Kidney (tissue), 14 donors: ENCODE measurements around the gene STC2. TPM values are rescaled to one million over a fixed set of nuclear protein-coding genes. Genes with fewer than 3 reads are reported as not detected.

Experiments
- DNase-seq, 5 donors: peaks; one replicate each; pipeline ENCODE4 v3.0.0-alpha.2; 2013 to 2020
- FAIRE-seq: peaks from 2 replicates; lab custom pipeline; 2012; peaks lifted over from hg19 to GRCh38; lab: Jason Lieb, UNC
- H3K27ac ChIP-seq, 2 donors: one replicate each; pipeline ENCODE4 v1.7.0; 2013; ENCODE audit warnings: low read depth in 2 of 2, low read length in 2 of 2, inconsistent platforms in 1 of 2
- H3K27me3 ChIP-seq: one replicate; pipeline ENCODE4 v1.7.1; 2013; ENCODE audit warnings: low read length, inconsistent platforms; ENCODE audit not compliant: control insufficient read depth, insufficient read depth
- H3K36me3 ChIP-seq, 3 donors: one replicate each; pipeline versions ENCODE4 v1.7.0 to v1.7.1; 2013; ENCODE audit warnings: low read length in 3 of 3, control low read depth in 1 of 3, inconsistent platforms in 1 of 3; ENCODE audit not compliant: insufficient read depth in 3 of 3, control insufficient read depth in 2 of 3
- H3K4me1 ChIP-seq, 3 donors: one replicate each; pipeline versions ENCODE4 v1.7.0 to v1.7.1; 2013; ENCODE audit warnings: low read length in 3 of 3, inconsistent platforms in 1 of 3, low read depth in 1 of 3; ENCODE audit not compliant: control insufficient read depth in 2 of 3, insufficient read depth in 2 of 3
- H3K4me3 ChIP-seq, 3 donors: one replicate each; pipeline versions ENCODE4 v1.7.0 to v1.8.1; 2013; ENCODE audit warnings: low read length in 3 of 3, control low read depth in 1 of 3, inconsistent platforms in 1 of 3
- H3K9ac ChIP-seq, 3 donors: one replicate each; pipeline versions ENCODE4 v1.7.0 to v1.7.1; 2013; ENCODE audit warnings: low read length in 3 of 3, control low read depth in 1 of 3, inconsistent platforms in 1 of 3
- H3K9me3 ChIP-seq, 3 donors: one replicate each; pipeline versions ENCODE4 v1.7.0 to v1.7.1; 2013; ENCODE audit warnings: low read length in 3 of 3, control low read depth in 1 of 3, inconsistent platforms in 1 of 3; ENCODE audit not compliant: control insufficient read depth in 2 of 3, insufficient read depth in 1 of 3
- CTCF ChIP-seq: IDR thresholded peaks from 3 replicates; pipeline ENCODE4 v1.5.1; 2012; ENCODE audit warnings: mild to moderate bottlenecking, moderate library complexity, borderline replicate concordance; ENCODE audit not compliant: insufficient read depth; ENCODE audit errors: extremely low read depth
- intact Hi-C: fragments of 100-400 bp; cut with DNase I; formaldehyde crosslinking; loops from one replicate; pipeline ENCODE4 v1.11.1; 2022
- polyA plus RNA-seq: library from polyadenylated mRNA; stranded (reverse); fragments of 350-450 nt; fragmentation: Illumina TruSeq; extraction: RNeasy Lipid Tissue Mini Kit (QIAGEN cat#74804); gene quantifications from one replicate; pipeline ENCODE4 v1.2.3, GENCODE V29; 2014; ENCODE audit warnings: low read depth, low replicate concordance; ENCODE audit not compliant: insufficient read depth
- total RNA-seq: library from RNA; stranded (reverse); fragmentation: NEBNext Ultra II Directional; extraction: Animal tissue kit (Norgen Biotek cat#: 25700); gene quantifications from one replicate; pipeline ENCODE4 v1.2.1, GENCODE V29; 2021
- donor health status: control.
- donor health status: control.
- donor health status: control.
- donor health status: control.
- donor health status: control.
- donor health status: DM: yes; HTN: yes; CAD: no.
- donor health status: Normal renal cell carcinoma (clear cell type).

The STC2 gene
- total and polyA plus RNA-seq, 2 donors from 2014 or later, result 2.1 to 2.7 TPM

DNA sequence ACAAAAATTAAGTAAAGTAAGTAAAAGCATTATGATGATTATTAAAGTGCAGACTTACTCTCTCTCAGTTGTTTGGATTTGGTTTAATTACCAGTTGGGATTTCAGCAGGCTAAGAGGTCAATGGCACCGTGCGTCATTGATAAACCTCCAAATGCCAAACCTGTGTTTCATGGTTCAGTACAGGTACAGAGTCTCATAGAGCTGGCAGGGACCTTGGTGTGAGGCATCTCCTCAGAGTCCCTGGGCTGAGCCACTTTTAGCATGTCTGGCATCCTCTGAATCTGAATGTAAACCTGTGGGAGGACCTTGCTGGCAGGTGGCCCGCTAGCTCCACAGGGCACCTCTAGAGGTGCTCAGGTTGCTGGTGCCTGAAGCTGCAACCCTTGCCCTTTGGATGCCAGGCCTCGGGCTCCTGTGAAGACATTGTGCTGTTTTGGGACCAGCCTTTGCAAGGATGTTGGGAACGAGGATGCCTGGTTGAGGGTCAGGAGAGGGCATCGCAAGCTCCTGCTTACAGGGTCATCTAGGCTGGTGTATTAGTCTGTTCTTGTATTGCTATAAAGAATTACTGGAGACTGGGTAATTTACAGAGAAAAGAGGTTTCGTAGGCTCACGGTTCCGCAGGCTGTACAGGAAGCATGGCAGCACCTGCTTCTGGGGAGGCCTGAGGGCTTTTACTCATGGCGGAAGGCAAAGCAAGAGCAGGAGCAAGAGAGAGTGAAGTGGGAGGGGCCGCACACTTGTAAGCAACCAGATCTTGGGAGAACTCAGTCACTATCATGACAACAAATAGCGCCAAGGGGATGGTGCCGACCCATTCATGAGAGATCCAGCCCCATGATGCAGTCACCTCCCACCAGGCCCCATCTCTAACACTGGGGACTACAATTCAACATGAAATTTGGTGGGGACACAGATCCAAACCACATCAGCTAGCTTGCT is 14.9 kb upstream of the STC2 start:
- Histone ChIP-seq H3K27ac (no peak overlapping the region), H3K36me3 (no peaks in the 10 kb centered on the region), H3K27me3 (no peaks in the 10 kb centered on the region), H3K9ac (no peak overlapping the region), H3K4me1 (no peaks in the 10 kb centered on the region), H3K9me3 (no peaks in the 10 kb centered on the region), H3K4me3 (no peak overlapping the region)
- TF ChIP-seq CTCF, result no peak
- DNase-seq (no peak), FAIRE-seq (no peak)
- intact Hi-C loops, result no loop called here

DNA sequence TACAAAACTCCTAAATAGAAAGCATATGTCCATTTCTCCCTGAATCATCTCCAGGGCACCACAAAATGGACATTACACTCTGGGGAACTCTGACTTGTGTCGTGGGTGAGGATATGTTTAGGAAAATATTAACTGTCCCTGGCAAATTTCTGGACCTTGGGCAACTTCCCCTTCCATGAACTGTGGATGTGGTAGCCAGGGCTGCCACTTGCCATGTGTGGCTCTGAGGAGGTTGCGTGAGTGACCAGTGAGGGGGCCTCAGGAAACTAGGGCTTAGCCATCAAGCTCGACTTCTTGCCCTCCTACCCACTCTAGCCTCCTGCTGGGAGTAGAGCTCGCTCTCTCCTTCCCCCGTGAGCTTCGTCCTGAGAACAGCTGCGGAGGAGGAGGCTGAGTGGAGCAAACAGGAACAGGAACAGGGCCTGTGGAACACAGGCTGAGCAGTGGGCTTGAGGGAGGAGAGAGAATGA is 13.8 kb upstream of the STC2 start:
- H3K9me3 ChIP-seq, result no peaks in the 10 kb centered on the region
- no peak overlapping the region for H3K4me3 ChIP-seq
- H3K4me1 ChIP-seq, result no peaks in the 10 kb centered on the region
- H3K9ac ChIP-seq, result no peak overlapping the region
- DNase-seq, result no peak
- FAIRE-seq, result no peak
- no peak overlapping the region for H3K27ac ChIP-seq
- TF ChIP-seq CTCF, result no peak
- no peaks in the 10 kb centered on the region for H3K36me3 ChIP-seq
- intact Hi-C loops, result no loop called here
- no peaks in the 10 kb centered on the region for H3K27me3 ChIP-seq

- TF ChIP-seq CTCF, result no peak
- no peak for DNase-seq
- Histone ChIP-seq H3K27ac (no peak overlapping the region), H3K4me3 (no peak overlapping the region), H3K4me1 (no peaks in the 10 kb centered on the region), H3K9me3 (no peaks in the 10 kb centered on the region), H3K36me3 (no peaks in the 10 kb centered on the region), H3K27me3 (no peaks in the 10 kb centered on the region), H3K9ac (no peak overlapping the region)
- no peak for FAIRE-seq
- intact Hi-C loops, result no loop called here
Observed at GRCh38 chr5:173340984-173341383, 12.8 kb upstream of the STC2 start.
